HCT116 (cell line): ENCODE results near the gene SELENON.

ENCODE experiments used
- POLR2A ChIP-seq: IDR thresholded peaks from 2 replicates; pipeline ENCODE4 v1.7.0; 2011; ENCODE audit warnings: borderline replicate concordance; ENCODE audit not compliant: insufficient read depth, insufficient read length; ENCODE audit errors: extremely low read depth
- POLR2AphosphoS5 ChIP-seq: IDR thresholded peaks from 2 replicates; pipeline ENCODE4 v1.6.1; 2011; ENCODE audit warnings: mild to moderate bottlenecking, low read depth, low read length, moderate library complexity
- RAD21 ChIP-seq: IDR thresholded peaks from 2 replicates; pipeline ENCODE4 v1.6.1; 2012; ENCODE audit warnings: low read depth, mild to moderate bottlenecking
- SRF ChIP-seq: IDR thresholded peaks from 2 replicates; pipeline ENCODE4 v1.6.1; 2012; ENCODE audit warnings: low read depth
- TF ChIP-seq, protein P1 (sequence below), 3 experiments: fragments of 200-600 bp in 1 of 3; sonication (generic) in 1 of 3; IDR thresholded peaks in 2 of 3; conservative IDR thresholded peaks in 1 of 3; 2 replicates each; pipeline ENCODE4 v1.5.1; 2012 to 2017; ENCODE audit warnings: low read depth in 2 of 3, low read length in 2 of 3, antibody characterized with exemption in 1 of 3, borderline replicate concordance in 1 of 3, control low read depth in 1 of 3, mild to moderate bottlenecking in 1 of 3, mixed read lengths in 1 of 3, mixed run types in 1 of 3, moderate library complexity in 1 of 3; ENCODE audit not compliant: insufficient read depth in 1 of 3
- TF ChIP-seq, protein P2 (sequence below): IDR thresholded peaks from 2 replicates; pipeline ENCODE4 v1.6.1; 2011; ENCODE audit warnings: mild to moderate bottlenecking, low read length, moderate library complexity; ENCODE audit not compliant: insufficient replicate concordance; ENCODE audit errors: extremely low read depth

DNA sequence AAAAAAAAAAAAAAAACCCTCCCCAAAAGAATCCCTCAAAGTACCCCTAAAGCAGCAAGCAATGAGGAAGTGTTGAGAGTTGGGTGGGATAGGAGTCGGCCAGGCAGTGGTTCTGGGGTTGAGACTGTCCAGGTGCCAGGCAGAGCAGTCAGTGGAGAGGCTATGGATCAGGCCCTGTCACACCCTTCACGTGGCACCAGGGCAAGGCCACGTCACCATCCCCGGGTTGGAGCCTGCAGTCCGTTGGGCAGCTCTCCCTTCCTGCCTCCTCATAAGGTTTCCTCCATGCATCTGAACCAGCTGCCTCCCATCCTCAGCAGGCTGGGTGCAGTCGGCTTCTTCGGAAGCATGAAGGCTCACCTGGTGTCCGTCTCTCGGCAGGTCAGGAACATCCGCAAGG lies 36.5 kb upstream of the SELENON start:
- no peak for TF ChIP-seq POLR2AphosphoS5
- TF ChIP-seq, protein P1, sequence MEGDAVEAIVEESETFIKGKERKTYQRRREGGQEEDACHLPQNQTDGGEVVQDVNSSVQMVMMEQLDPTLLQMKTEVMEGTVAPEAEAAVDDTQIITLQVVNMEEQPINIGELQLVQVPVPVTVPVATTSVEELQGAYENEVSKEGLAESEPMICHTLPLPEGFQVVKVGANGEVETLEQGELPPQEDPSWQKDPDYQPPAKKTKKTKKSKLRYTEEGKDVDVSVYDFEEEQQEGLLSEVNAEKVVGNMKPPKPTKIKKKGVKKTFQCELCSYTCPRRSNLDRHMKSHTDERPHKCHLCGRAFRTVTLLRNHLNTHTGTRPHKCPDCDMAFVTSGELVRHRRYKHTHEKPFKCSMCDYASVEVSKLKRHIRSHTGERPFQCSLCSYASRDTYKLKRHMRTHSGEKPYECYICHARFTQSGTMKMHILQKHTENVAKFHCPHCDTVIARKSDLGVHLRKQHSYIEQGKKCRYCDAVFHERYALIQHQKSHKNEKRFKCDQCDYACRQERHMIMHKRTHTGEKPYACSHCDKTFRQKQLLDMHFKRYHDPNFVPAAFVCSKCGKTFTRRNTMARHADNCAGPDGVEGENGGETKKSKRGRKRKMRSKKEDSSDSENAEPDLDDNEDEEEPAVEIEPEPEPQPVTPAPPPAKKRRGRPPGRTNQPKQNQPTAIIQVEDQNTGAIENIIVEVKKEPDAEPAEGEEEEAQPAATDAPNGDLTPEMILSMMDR (IDR thresholded peaks at IDR 0.05 in 2 of 3, conservative IDR thresholded peaks at IDR 0.05 in 1 of 3; ENCODE audit: borderline replicate concordance in 1 of 3, insufficient read depth in 1 of 3, low read depth in 2 of 3, low read length in 2 of 3), result no peak
- no peak for TF ChIP-seq POLR2A
- TF ChIP-seq RAD21, result no peak
- TF ChIP-seq, protein P2, sequence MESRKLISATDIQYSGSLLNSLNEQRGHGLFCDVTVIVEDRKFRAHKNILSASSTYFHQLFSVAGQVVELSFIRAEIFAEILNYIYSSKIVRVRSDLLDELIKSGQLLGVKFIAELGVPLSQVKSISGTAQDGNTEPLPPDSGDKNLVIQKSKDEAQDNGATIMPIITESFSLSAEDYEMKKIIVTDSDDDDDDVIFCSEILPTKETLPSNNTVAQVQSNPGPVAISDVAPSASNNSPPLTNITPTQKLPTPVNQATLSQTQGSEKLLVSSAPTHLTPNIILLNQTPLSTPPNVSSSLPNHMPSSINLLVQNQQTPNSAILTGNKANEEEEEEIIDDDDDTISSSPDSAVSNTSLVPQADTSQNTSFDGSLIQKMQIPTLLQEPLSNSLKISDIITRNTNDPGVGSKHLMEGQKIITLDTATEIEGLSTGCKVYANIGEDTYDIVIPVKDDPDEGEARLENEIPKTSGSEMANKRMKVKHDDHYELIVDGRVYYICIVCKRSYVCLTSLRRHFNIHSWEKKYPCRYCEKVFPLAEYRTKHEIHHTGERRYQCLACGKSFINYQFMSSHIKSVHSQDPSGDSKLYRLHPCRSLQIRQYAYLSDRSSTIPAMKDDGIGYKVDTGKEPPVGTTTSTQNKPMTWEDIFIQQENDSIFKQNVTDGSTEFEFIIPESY, result no peak
- no peak for TF ChIP-seq SRF
